Breast epithelium (tissue), 4 donors: ENCODE data around the gene SLC66A2. TPM values are rescaled to one million over a fixed set of nuclear protein-coding genes. Genes with fewer than 3 reads are reported as not detected.

Experiments
- DNase-seq, 2 donors: peaks; one replicate each; pipeline ENCODE4 v3.0.0-alpha.2; 2019; ENCODE audit warnings: low spot score in 2 of 2
- H3K27ac ChIP-seq, 2 donors: fragments of 200-600 bp; sonication (generic) in 1 of 2; one replicate each; pipeline ENCODE4 v1.5.1; 2016 to 2019; ENCODE audit warnings: mild to moderate bottlenecking in 1 of 2
- H3K27me3 ChIP-seq, 2 donors: fragments of 200-600 bp; sonication (generic) in 1 of 2; one replicate each; pipeline versions ENCODE4 v1.5.1 to v1.6.0; 2017 to 2019; ENCODE audit warnings: control low read depth in 1 of 2, mild to moderate bottlenecking in 1 of 2
- H3K36me3 ChIP-seq: fragments of 200-600 bp; one replicate; pipeline ENCODE4 v1.5.1; 2019
- H3K4me1 ChIP-seq, 2 donors: fragments of 200-600 bp; sonication (generic); one replicate each; pipeline ENCODE4 v1.5.1; 2016 to 2019; ENCODE audit warnings: control low read depth in 1 of 2
- H3K4me3 ChIP-seq, 3 donors: fragments of 200-600 bp; sonication (generic); 1 replicate in 2 of 3; 2 replicates in 1 of 3; pipeline ENCODE4 v1.5.1; 2016 to 2019; ENCODE audit warnings: mild to moderate bottlenecking in 3 of 3, moderate library complexity in 2 of 3
- H3K9me3 ChIP-seq, 2 donors: fragments of 200-600 bp; sonication (generic) in 1 of 2; one replicate each; pipeline ENCODE4 v1.5.1; 2016 to 2019; ENCODE audit warnings: control low read depth in 1 of 2
- CTCF ChIP-seq, 3 donors: fragments of 450-650 bp; IDR thresholded peaks; one replicate each; pipeline ENCODE4 v1.5.1; 2016 to 2017; ENCODE audit warnings: antibody characterized with exemption in 3 of 3, mild to moderate bottlenecking in 3 of 3, moderate library complexity in 3 of 3
- POLR2A ChIP-seq: fragments of 450-650 bp; IDR thresholded peaks from one replicate; pipeline ENCODE4 v1.6.1; 2016; ENCODE audit warnings: antibody characterized with exemption, mild to moderate bottlenecking, moderate library complexity
- POLR2AphosphoS5 ChIP-seq, 3 donors: sonication (generic); formaldehyde crosslinking; IDR thresholded peaks; one replicate each; pipeline ENCODE4 v1.6.1; 2017; ENCODE audit warnings: antibody characterized with exemption in 3 of 3
- intact Hi-C: fragments of 100-400 bp; cut with DNase I; formaldehyde crosslinking; loops from one replicate; pipeline ENCODE4 v1.15.1; 2023; ENCODE audit warnings: low total_unique reads
- total RNA-seq, 3 donors: library from RNA; depleted of rRNA; stranded (reverse); fragments of >200 nt; gene quantifications; one replicate each; pipeline ENCODE4 v1.1.0, GENCODE V29; 2016

SLC66A2 gene
- total RNA-seq, 3 donors from 2014 or later = 45.2 to 141 (median 65.9) TPM

GRCh38 chr18:79899609-79900445, 51.6 kb downstream of the SLC66A2 start:
- no peaks in the 10 kb centered on the region for H3K36me3 ChIP-seq
- H3K27me3 ChIP-seq = no peaks in the 10 kb centered on the region
- DNase-seq = no peak
- intact Hi-C loops = no loop called here
- H3K4me3 ChIP-seq = no peak overlapping the region
- H3K4me1 ChIP-seq = no peaks in the 10 kb centered on the region
- no peak overlapping the region for H3K27ac ChIP-seq
- peaks cover 26 to 62% of the 10 kb centered on the region in 2 donors for H3K9me3 ChIP-seq
- no peak for TF ChIP-seq CTCF (IDR thresholded peaks at IDR 0.05)
- TF ChIP-seq POLR2AphosphoS5 (IDR thresholded peaks at IDR 0.05) = no peak
- no peak for TF ChIP-seq POLR2A

- Histone ChIP-seq H3K4me3 (no peak overlapping the region), H3K36me3 (no peaks in the 10 kb centered on the region), H3K27ac (no peak overlapping the region), H3K27me3 (no peaks in the 10 kb centered on the region), H3K4me1 (no peaks in the 10 kb centered on the region), H3K9me3 (peaks cover 30 to 57% of the 10 kb centered on the region in 2 donors)
- intact Hi-C loops = no loop called here
- no peak for TF ChIP-seq POLR2A
- TF ChIP-seq CTCF (IDR thresholded peaks at IDR 0.05) = no peak
- TF ChIP-seq POLR2AphosphoS5 (IDR thresholded peaks at IDR 0.05) = no peak
- DNase-seq = no peak
These were observed 52.4 kb downstream of the SLC66A2 start for GRCh38 chr18:79898952-79899608.

- DNase-seq = no peak
- TF ChIP-seq POLR2AphosphoS5 (IDR thresholded peaks at IDR 0.05) = no peak
- no peak for TF ChIP-seq POLR2A
- TF ChIP-seq CTCF (IDR thresholded peaks at IDR 0.05) = no peak
- no peaks in the 10 kb centered on the region for H3K27me3 ChIP-seq
- H3K4me3 ChIP-seq = no peak overlapping the region
- intact Hi-C loops = no loop called here
- H3K36me3 ChIP-seq = no peaks in the 10 kb centered on the region
- no peak overlapping the region for H3K27ac ChIP-seq
- no peaks in the 10 kb centered on the region for H3K4me1 ChIP-seq
- peaks cover 37 to 48% of the 10 kb centered on the region in 2 donors for H3K9me3 ChIP-seq
These were observed 53.4 kb downstream of the SLC66A2 start for GRCh38 chr18:79897940-79898625.

- H3K27ac ChIP-seq = no peak overlapping the region
- TF ChIP-seq POLR2AphosphoS5 (IDR thresholded peaks at IDR 0.05) = no peak
- TF ChIP-seq CTCF (IDR thresholded peaks at IDR 0.05) = no peak
- no peak for TF ChIP-seq POLR2A
- H3K36me3 ChIP-seq = no peaks in the 10 kb centered on the region
- intact Hi-C loops = no loop called here
- H3K4me1 ChIP-seq = no peaks in the 10 kb centered on the region
- H3K4me3 ChIP-seq = no peak overlapping the region
- peaks cover 41 to 45% of the 10 kb centered on the region in 2 donors for H3K9me3 ChIP-seq
- H3K27me3 ChIP-seq = no peaks in the 10 kb centered on the region
- no peak for DNase-seq
These were observed 54.7 kb downstream of the SLC66A2 start for GRCh38 chr18:79896738-79897137.
